Effector memory CD4-positive, alpha-beta T cell (primary cell): ENCODE data around the gene TEX22.

Source experiments
- DNase-seq, 3 donors: peaks; one replicate each; pipeline ENCODE4 v3.0.0-alpha.2; 2020
- H3K27ac ChIP-seq: 2 replicates; pipeline ENCODE4 v1.7.0; 2013; ENCODE audit warnings: mild to moderate bottlenecking, low read length, moderate library complexity; ENCODE audit not compliant: insufficient read depth, poor library complexity, severe bottlenecking
- H3K27me3 ChIP-seq: replicated peaks from 2 replicates; pipeline ENCODE4 v1.7.0; 2013; ENCODE audit warnings: mild to moderate bottlenecking, low read length; ENCODE audit not compliant: insufficient read depth, control insufficient read depth, poor library complexity, severe bottlenecking
- H3K36me3 ChIP-seq: 2 replicates; pipeline ENCODE4 v1.7.0; 2013; ENCODE audit warnings: mild to moderate bottlenecking, low read length, moderate library complexity; ENCODE audit not compliant: control insufficient read depth, insufficient read depth
- H3K4me1 ChIP-seq: 2 replicates; pipeline ENCODE4 v1.7.0; 2013; ENCODE audit warnings: low read length, mild to moderate bottlenecking; ENCODE audit not compliant: control insufficient read depth, insufficient read depth, poor library complexity, severe bottlenecking
- H3K4me3 ChIP-seq: 2 replicates; pipeline ENCODE4 v1.7.0; 2013; ENCODE audit warnings: low read length, low read depth, mild to moderate bottlenecking; ENCODE audit not compliant: insufficient read depth, poor library complexity, severe bottlenecking
- H3K9me3 ChIP-seq: 2 replicates; pipeline ENCODE4 v1.7.0; 2013; ENCODE audit warnings: mild to moderate bottlenecking, low read length, moderate library complexity; ENCODE audit not compliant: control insufficient read depth

TEX22 gene

DNA sequence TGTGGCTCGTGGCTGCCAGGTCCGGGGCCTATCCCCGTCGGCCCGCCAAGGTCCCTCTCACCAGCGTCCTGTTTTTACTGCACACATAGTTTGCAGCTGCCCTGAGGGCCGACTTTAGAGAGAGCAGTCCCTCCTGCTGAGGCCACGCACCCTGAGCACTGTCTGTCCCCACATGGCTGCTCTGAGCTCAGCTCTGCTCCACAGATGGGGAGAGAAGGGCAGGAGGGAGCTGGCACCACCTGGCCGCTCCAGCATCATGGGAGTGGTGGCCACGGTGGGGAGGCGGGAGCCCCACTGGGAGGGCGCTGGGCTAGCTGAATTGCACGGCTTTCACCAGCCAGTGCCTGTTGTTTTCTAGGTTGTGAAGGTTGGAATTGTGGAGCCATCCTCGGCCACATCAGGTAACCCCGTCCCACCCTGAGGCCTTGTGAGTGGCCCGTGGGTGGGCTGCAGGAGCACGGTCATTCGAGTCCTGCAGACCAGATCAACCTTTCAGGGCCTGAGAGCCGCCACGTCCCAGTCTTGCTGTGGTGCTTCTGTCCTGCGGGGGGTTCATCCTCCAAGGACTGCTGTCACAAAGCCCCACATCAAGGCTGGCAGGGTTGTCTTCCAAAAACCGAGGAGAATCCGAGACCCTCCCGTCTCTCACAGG, 7.4 kb upstream of the TEX22 start:
- no peaks in the 10 kb centered on the region for H3K36me3 ChIP-seq
- no peaks in the 10 kb centered on the region for H3K27me3 ChIP-seq
- H3K4me3 ChIP-seq, result no peak overlapping the region
- no peak overlapping the region for H3K27ac ChIP-seq
- no peaks in the 10 kb centered on the region for H3K4me1 ChIP-seq
- no peaks in the 10 kb centered on the region for H3K9me3 ChIP-seq
- DNase-seq, result no peak

DNA sequence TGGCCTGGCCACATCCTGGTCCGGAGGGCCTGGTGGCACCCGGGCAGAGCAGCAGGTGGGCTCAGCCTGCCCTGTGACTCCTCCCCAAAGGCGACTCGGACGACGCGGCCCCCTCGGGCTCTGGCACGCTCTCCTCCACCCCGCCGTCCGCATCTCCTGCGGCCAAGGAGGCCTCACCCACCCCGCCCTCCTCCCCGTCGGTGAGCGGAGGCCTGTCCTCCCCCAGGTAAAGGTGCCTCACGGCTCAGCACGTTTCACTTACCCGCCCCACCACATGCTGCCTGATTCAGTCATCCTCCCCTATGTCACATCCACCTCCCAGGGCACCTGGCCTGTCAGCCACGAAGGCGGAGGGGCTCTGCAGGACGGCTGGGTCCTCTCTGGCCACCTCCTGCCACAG, 6.8 kb upstream of the TEX22 start:
- no peak for DNase-seq
- H3K36me3 ChIP-seq, result no peaks in the 10 kb centered on the region
- H3K9me3 ChIP-seq, result no peaks in the 10 kb centered on the region
- H3K27me3 ChIP-seq, result no peaks in the 10 kb centered on the region
- H3K4me3 ChIP-seq, result no peak overlapping the region
- H3K27ac ChIP-seq, result no peak overlapping the region
- H3K4me1 ChIP-seq, result no peaks in the 10 kb centered on the region

DNA sequence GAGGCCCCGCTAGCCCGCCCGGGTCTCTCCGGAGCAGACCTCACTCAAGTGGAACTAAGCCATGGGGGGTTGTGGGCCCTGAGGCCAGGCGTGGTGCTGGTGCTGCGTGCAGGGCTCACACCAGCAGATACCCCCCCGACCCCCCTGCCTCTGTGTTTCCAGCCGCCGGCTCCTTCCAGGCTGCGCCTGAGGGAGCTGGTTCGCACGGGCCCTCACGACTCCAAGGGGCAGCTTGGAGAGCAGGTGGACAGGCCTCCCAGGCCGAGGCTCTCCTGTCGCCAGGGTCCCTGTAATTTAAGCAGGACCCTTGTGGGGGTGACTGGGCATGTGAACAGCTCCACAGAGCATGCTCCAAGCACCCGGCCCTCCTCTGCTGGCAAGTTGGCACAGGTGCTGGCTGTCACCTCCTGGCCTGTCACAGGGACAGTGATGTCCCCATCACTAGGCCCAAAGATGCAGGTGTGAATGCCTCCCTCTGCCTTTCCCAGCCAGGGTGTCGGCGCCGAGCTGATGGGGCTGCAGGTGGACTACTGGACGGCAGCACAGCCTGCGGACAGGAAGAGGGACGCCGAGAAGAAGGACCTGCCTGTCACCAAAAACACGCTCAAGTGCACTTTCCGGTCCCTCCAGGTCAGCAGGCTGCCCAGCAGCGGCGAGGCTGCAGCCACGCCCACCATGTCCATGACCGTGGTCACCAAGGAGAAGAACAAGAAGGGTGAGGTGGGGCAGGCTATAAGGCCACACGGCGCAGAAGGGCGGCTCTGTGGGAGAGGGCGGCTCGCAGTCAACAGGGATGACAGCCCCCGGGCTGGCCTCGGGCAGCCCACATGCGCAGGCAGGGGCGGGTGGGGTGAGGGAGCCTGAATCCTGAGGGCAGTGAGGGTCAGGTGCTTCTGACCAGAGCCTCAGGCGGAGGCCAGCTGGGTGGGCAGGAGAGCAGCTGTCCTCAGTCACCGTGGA, 5.9 kb upstream of the TEX22 start:
- no peak for DNase-seq
- Histone ChIP-seq H3K4me3 (no peak overlapping the region), H3K9me3 (no peaks in the 10 kb centered on the region), H3K27ac (no peak overlapping the region), H3K27me3 (no peaks in the 10 kb centered on the region), H3K4me1 (no peaks in the 10 kb centered on the region), H3K36me3 (no peaks in the 10 kb centered on the region)

DNA sequence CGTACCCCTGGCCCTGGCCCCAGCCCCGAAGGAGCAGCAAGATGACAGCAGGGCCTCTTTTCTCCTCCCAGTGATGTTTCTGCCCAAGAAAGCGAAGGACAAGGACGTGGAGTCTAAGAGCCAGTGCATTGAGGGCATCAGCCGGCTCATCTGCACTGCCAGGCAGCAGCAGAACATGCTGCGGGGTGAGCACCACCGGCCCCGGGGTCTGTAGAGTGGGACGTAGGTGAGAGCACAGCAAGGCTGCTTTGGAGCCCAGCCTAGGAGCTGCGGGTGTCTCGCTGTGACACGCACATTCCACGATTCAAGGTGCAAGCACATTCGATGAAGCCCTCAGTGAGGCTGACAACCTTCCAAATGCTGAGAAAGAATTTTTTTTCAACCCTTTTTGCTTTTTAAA, 5.2 kb upstream of the TEX22 start:
- H3K27ac ChIP-seq, result no peak overlapping the region
- H3K4me3 ChIP-seq, result no peak overlapping the region
- H3K36me3 ChIP-seq, result no peaks in the 10 kb centered on the region
- no peak for DNase-seq
- peaks cover 5% of the 10 kb centered on the region for H3K4me1 ChIP-seq
- H3K9me3 ChIP-seq, result no peaks in the 10 kb centered on the region
- no peaks in the 10 kb centered on the region for H3K27me3 ChIP-seq

DNA sequence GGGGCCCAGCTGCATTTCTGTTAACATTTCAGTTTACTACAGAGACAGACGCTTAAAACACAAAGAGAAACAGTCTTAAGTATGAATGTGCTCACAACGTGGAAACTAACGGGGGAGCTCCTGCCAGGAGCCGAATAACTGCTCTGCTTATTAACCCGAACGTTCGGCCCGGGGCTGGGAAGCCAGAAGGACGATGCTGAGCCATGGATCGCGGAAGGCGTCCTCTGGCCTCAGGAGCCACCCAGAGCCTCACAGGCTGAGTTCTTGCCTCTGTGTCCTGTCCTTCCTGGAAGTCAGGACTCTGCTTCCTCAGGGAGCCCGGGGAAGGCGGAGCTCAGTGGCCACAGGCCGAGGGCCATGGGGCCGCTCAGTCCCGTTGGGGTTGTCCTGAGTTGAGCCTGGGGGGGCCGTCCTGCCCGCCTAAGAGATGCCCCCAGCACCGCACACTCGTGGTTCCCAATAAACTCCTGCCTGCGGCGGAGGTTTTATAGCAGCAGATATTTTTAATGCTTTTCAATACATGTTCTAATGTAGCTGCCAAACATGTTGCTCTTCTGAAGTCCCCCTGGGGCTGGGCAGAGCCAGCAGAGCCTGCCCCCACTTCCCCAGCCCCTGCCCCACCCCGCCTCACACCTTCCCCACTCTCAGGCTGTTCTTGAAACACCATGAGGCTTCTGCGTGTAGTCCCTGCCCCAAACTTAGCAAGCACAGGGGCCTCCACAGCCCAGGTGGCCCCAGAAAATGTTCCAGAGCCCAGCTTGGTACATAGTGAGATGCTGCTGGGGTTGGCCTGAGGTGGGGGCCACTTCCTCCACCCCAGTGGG, 3.4 kb upstream of the TEX22 start:
- peaks cover 14% of the 10 kb centered on the region for H3K4me1 ChIP-seq
- no peaks in the 10 kb centered on the region for H3K27me3 ChIP-seq
- H3K27ac ChIP-seq, result no peak overlapping the region

DNA sequence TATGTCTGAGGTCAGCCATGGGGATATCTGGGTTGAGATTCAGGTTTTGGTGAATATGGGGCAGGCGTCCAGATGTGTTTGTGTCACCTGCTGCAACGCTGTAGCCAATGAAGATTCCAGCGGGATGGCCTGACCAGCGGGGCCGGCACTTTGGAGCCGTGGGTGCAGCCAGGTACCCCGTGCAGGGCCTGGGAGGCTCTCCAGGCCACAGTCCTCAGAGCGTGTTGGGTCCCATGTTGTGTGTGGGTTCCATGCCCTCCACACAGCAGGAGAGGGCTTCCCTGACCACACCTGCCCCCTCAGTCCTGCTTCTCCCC, 2.8 kb upstream of the TEX22 start:
- H3K4me3 ChIP-seq, result no peak overlapping the region
- DNase-seq, result no peak
- H3K27me3 ChIP-seq, result no peaks in the 10 kb centered on the region
- H3K4me1 ChIP-seq, result peaks cover 14% of the 10 kb centered on the region
- H3K27ac ChIP-seq, result no peak overlapping the region
- H3K9me3 ChIP-seq, result no peaks in the 10 kb centered on the region
- H3K36me3 ChIP-seq, result peaks cover under 1% of the 10 kb centered on the region

More for the DNA sequence above, 3.4 kb upstream of the TEX22 start:
- Histone ChIP-seq H3K4me3 (no peak overlapping the region), H3K36me3 (no peaks in the 10 kb centered on the region), H3K9me3 (no peaks in the 10 kb centered on the region)
- no peak for DNase-seq

DNA sequence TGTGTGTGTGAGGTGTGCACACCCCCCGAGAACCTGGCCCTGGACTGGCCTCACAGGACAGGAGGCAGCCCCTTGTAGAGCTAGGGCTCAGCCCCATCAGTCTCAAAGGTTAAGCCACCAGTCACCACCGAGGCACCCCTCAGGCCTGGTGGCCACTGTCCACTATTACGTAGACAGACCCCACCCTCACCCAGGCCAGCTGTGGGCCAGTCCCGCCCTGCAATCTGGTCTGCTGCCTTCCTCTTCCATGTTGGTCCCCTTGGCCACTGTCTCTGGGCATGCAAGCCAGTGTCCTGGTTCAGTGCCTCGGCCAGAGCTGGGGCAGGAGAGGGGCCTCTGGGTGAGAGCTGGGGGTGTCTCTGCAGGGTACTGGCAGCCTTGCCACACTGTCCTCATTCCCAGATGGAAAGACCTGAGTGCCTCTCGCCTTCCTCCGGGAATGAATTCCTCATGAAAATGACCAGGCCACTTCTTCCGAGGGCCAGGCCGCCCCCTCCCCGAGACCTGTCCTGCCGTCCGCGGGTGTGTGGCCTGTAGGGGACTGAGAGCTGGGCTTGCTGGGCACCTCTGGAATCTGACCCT, 897 bp upstream of the TEX22 start:
- peak overlapping the region; percentile 75 for H3K27ac ChIP-seq
- no peaks in the 10 kb centered on the region for H3K9me3 ChIP-seq
- H3K4me1 ChIP-seq, result peaks cover 14% of the 10 kb centered on the region
- no peaks in the 10 kb centered on the region for H3K27me3 ChIP-seq
- peaks cover 7% of the 10 kb centered on the region for H3K36me3 ChIP-seq
- DNase-seq, result no peak
- peak overlapping the region; percentile 92 for H3K4me3 ChIP-seq

DNA sequence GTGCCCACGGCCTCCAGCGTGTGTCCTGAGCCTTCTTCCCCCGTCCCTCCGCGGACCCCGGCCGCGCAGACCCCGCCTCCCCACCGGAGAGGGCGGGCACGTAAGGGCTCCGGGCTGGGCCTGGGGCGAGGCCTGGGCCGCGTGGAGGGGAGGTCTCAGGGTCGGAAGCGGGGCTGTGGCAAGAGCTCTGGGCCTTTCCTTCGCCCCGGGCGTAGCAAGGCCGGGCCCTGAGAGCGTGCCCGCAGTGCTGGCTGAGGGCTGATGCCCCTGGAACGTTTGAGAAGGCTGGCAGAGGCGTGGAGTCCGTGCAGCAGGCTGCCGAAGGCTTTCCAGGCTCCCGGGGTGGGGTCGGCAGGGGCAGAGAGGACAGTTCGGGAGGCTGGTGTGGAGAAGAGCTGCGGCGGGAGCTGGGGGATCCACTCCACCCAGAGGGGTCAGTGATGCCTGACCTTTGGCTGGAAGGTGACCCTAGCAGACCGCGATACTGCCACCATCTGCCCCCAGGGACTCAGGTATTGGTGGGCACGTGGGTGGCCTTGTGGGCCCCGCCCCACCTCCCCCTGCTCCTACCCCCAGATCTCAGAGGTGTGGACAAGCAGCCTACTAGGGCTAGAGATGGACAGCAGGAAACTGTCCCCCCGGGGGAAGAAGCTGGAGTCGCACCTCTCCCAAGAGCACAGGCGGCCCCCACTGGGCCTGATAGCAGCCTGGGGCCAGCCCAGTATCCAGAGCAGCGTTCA, 558 bp downstream of the TEX22 start:
- Histone ChIP-seq H3K27ac (peak overlapping the region; percentile 75), H3K4me3 (peak overlapping the region; percentile 92), H3K9me3 (no peaks in the 10 kb centered on the region), H3K27me3 (no peaks in the 10 kb centered on the region), H3K4me1 (peaks cover 14% of the 10 kb centered on the region), H3K36me3 (peaks cover 7% of the 10 kb centered on the region)
- DNase-seq, result peak in 1 of 3 donors; percentile 21

DNA sequence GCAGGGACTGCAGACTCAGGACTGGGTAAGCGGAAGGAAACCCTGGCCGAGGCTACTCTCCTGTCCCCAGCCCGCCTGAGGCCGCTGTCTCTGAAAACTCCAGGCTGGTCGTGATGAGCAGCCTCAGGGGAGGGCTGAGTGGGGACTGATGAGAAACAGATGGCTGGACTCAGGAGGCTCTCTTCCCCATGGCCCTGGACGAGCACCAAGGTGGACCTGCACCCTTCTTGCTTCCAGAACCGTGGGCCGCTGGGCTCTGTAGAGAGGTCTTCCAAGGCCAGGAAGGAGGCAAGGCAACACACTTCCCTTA, 1.1 kb downstream of the TEX22 start:
- H3K27ac ChIP-seq, result no peak overlapping the region

More for the DNA sequence above, 1.1 kb downstream of the TEX22 start:
- Histone ChIP-seq H3K4me3 (peak overlapping the region; percentile 92), H3K27me3 (no peaks in the 10 kb centered on the region), H3K36me3 (peaks cover 7% of the 10 kb centered on the region), H3K9me3 (no peaks in the 10 kb centered on the region), H3K4me1 (peaks cover 14% of the 10 kb centered on the region)
- no peak for DNase-seq
